ENCODE measurements around the gene NRBF2. TPM values are rescaled to one million over a fixed set of nuclear protein-coding genes. Genes with fewer than 3 reads are reported as not detected.

Gene NRBF2
- total and polyA plus RNA-seq, 2 donors (not counting 1 experiment from before 2014, with no cell fraction given): 8.3 to 24.6 TPM

DNA sequence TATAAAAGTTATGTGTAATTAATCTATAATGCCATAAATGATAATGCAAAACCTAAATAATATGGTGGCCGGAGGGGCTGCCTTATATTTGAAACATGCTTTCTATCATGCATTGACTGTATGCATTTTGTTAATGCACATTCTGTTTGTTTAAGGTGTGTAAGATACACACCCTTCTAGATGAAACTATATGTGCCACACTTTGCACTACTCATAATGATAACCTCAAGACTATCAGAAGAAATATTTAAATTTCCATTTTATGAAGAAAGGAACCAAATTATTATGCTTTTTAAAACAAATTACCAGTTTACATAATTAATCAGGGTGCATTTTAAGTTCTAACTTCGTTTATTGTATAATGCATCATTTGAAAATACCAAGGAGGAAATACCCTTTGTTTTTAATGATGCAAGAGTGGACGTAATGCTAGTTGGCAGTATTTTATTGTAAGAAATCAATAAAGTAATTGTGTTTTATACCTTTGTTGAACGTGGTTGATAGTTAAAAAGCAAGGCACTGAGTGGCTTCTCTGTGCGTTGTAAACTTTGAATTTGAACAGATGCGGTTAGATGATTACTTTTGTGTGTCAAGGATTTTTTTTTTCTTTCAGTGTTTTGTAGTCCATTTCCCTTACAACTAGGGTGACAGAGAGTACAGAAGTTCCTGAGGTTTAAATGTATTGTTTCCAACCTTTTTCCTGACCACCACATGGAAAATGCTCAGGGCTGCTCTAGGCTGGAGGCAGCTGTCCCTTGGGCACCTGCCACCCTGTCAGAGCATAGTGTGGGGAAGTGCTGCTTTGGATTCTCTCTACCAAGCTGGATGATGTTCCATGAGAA is 21.6 kb downstream of the NRBF2 start:
- CTCF ChIA-PET: interaction anchor here (1.1 to 5.5 kb wide), 4 partner anchors 11 to 716 kb away, joined by 3 to 83 read pairs (median 60); no protein-coding TSS in a partner anchor
- ATAC-seq (ENCODE audit: low read depth) (no peak), DNase-seq (no peak)
- Mint-ChIP-seq H3K27ac (no peak overlapping the region), H3K4me3 (no peak overlapping the region), H3K27me3 (no peaks in the 10 kb centered on the region), H3K9me3 (ENCODE audit: insufficient read depth) (no peaks in the 10 kb centered on the region), H3K4me1 (peaks cover 7% of the 10 kb centered on the region)
- H3K4me1 ChIP-seq (ENCODE audit: control insufficient read depth in 2 of 2, insufficient read depth in 2 of 2, low read length in 2 of 2): no peaks in the 10 kb centered on the region
- no peak for TF ChIP-seq EZH2 (IDR thresholded peaks at IDR 0.05; ENCODE audit: borderline replicate concordance, insufficient read depth, low read depth, low read length, poor library complexity, severe bottlenecking)
- TF ChIP-seq, protein P1, sequence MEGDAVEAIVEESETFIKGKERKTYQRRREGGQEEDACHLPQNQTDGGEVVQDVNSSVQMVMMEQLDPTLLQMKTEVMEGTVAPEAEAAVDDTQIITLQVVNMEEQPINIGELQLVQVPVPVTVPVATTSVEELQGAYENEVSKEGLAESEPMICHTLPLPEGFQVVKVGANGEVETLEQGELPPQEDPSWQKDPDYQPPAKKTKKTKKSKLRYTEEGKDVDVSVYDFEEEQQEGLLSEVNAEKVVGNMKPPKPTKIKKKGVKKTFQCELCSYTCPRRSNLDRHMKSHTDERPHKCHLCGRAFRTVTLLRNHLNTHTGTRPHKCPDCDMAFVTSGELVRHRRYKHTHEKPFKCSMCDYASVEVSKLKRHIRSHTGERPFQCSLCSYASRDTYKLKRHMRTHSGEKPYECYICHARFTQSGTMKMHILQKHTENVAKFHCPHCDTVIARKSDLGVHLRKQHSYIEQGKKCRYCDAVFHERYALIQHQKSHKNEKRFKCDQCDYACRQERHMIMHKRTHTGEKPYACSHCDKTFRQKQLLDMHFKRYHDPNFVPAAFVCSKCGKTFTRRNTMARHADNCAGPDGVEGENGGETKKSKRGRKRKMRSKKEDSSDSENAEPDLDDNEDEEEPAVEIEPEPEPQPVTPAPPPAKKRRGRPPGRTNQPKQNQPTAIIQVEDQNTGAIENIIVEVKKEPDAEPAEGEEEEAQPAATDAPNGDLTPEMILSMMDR (IDR thresholded peaks at IDR 0.05): no peak
- H3K4me3 ChIP-seq (ENCODE audit: control extremely low read depth in 1 of 5, extremely low read depth in 1 of 5, insufficient read depth in 1 of 5, low read depth in 2 of 5, low read length in 4 of 5): no peak overlapping the region
- POLR2A ChIA-PET: no interaction called here
- WGBS (ENCODE audit: insufficient coverage): 94% methylated on average over 2 of the region's 6 CpGs
- no peak overlapping the region for H3K9ac ChIP-seq (ENCODE audit: low read length)
- H3K4me2 ChIP-seq (replicated peaks; ENCODE audit: low read depth, low read length, poor library complexity, severe bottlenecking): no peak overlapping the region
- peaks cover 32% of the 10 kb centered on the region for H3K79me2 ChIP-seq (ENCODE audit: control insufficient read depth, insufficient read depth, low read length)
- peaks cover 9 to 46% of the 10 kb centered on the region in 2 experiments for H3K36me3 ChIP-seq (replicated peaks in 1 of 2; ENCODE audit: control extremely low read depth in 1 of 2, control insufficient read depth in 1 of 2, extremely low read depth in 1 of 2, insufficient read depth in 2 of 2, low read length in 1 of 2)
- no peaks in the 10 kb centered on the region for H3K9me3 ChIP-seq (ENCODE audit: control extremely low read depth in 1 of 3, control insufficient read depth in 2 of 3, insufficient read depth in 1 of 3, low read length in 2 of 3)
- no peak overlapping the region for H3K27ac ChIP-seq (ENCODE audit: low read length in 2 of 2)
- no peaks in the 10 kb centered on the region for H3K27me3 ChIP-seq (replicated peaks in 1 of 4; ENCODE audit: control extremely low read depth in 1 of 4, control insufficient read depth in 3 of 4, insufficient read depth in 4 of 4, low read length in 3 of 4)
- intact Hi-C loops (cut with micrococcal nuclease): no loop called here
- H2AFZ ChIP-seq (ENCODE audit: insufficient read depth, low read depth, low read length, poor library complexity, severe bottlenecking): no peak overlapping the region
- peaks cover 31% of the 10 kb centered on the region for H4K20me1 ChIP-seq (ENCODE audit: control insufficient read depth, insufficient read depth, low read length, poor library complexity, severe bottlenecking)

DNA sequence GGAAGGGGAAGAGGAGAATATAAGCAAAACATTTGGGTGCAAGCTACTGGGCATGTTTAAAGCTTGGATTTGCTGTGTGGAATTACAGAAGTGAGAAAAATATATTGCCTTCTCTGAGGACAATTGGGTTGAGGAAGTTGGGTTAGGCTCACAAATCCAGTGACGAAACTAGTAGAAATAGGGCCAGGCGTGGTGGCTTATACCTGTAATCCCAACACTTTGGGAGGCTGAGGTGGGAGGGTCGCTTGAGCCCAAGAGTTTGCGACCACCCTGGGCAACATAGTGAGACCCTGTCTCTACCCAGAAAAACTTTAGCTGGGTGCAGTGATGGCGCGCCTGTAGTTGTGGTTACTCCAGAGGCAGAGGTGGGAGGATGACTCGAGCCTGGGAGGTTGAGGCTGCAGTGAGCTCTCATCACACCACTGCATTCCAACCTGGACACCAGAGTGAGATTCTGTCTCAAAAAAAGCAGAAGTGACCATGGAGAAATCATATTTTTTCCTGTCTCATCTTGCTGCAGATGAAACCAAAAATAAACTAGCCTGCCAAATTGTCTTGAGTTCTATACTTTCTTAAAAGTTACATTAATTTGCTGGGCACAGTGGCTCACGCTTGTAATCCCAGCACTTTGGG is 22.4 kb downstream of the NRBF2 start:
- ChIA-PET CTCF (interaction anchor here (1.1 to 5.5 kb wide), 8 partner anchors 11 to 717 kb away, joined by 3 to 83 read pairs (median 33); no protein-coding TSS in a partner anchor), POLR2A (no interaction called here)
- Mint-ChIP-seq H3K27ac (no peak overlapping the region), H3K9me3 (ENCODE audit: insufficient read depth) (no peaks in the 10 kb centered on the region), H3K4me3 (no peak overlapping the region), H3K27me3 (no peaks in the 10 kb centered on the region), H3K4me1 (peaks cover 7% of the 10 kb centered on the region)
- no peak overlapping the region for H3K4me3 ChIP-seq (ENCODE audit: control extremely low read depth in 1 of 5, extremely low read depth in 1 of 5, insufficient read depth in 1 of 5, low read depth in 2 of 5, low read length in 4 of 5)
- H3K9me3 ChIP-seq (ENCODE audit: control extremely low read depth in 1 of 3, control insufficient read depth in 2 of 3, insufficient read depth in 1 of 3, low read length in 2 of 3): no peaks in the 10 kb centered on the region
- H3K4me1 ChIP-seq (ENCODE audit: control insufficient read depth in 2 of 2, insufficient read depth in 2 of 2, low read length in 2 of 2): no peaks in the 10 kb centered on the region
- H3K36me3 ChIP-seq (replicated peaks in 1 of 2; ENCODE audit: control extremely low read depth in 1 of 2, control insufficient read depth in 1 of 2, extremely low read depth in 1 of 2, insufficient read depth in 2 of 2, low read length in 1 of 2): peaks cover 9 to 43% of the 10 kb centered on the region in 2 experiments
- H4K20me1 ChIP-seq (ENCODE audit: control insufficient read depth, insufficient read depth, low read length, poor library complexity, severe bottlenecking): peaks cover 26% of the 10 kb centered on the region
- H2AFZ ChIP-seq (ENCODE audit: insufficient read depth, low read depth, low read length, poor library complexity, severe bottlenecking): no peak overlapping the region
- WGBS (ENCODE audit: insufficient coverage): 97% methylated on average over 5 of the region's 8 CpGs
- no peak for TF ChIP-seq EZH2 (IDR thresholded peaks at IDR 0.05; ENCODE audit: borderline replicate concordance, insufficient read depth, low read depth, low read length, poor library complexity, severe bottlenecking)
- TF ChIP-seq, protein P1 (IDR thresholded peaks at IDR 0.05): no peak
- H3K9ac ChIP-seq (ENCODE audit: low read length): no peak overlapping the region
- H3K27me3 ChIP-seq (replicated peaks in 1 of 4; ENCODE audit: control extremely low read depth in 1 of 4, control insufficient read depth in 3 of 4, insufficient read depth in 4 of 4, low read length in 3 of 4): no peaks in the 10 kb centered on the region
- ATAC-seq (ENCODE audit: low read depth): no peak
- no peak overlapping the region for H3K27ac ChIP-seq (ENCODE audit: low read length in 2 of 2)
- intact Hi-C loops (cut with micrococcal nuclease): no loop called here
- DNase-seq: no peak
- no peak overlapping the region for H3K4me2 ChIP-seq (replicated peaks; ENCODE audit: low read depth, low read length, poor library complexity, severe bottlenecking)
- peaks cover 26% of the 10 kb centered on the region for H3K79me2 ChIP-seq (ENCODE audit: control insufficient read depth, insufficient read depth, low read length)
